A549 (cell line): ENCODE data around the gene PDZD11.

Source experiments
- BCL3 ChIP-seq: fragments of >200 bp; sonication (Bioruptor Twin); formaldehyde crosslinking; IDR thresholded peaks from 3 replicates; pipeline ENCODE4 v1.6.1; 2016
- JUNB ChIP-seq: fragments of >200 bp; sonication (Bioruptor Twin); formaldehyde crosslinking; IDR thresholded peaks from 2 replicates; pipeline ENCODE4 v1.6.1; 2016

GRCh38 chrX:70260104-70260503 is 29.6 kb downstream of the PDZD11 start, which contains the start of gene P2RY4:
- TF ChIP-seq BCL3 (no peak), JUNB (no peak)
